H9 (cell line): ENCODE results near the gene DSCAM. TPM values are rescaled to one million over a fixed set of nuclear protein-coding genes. Genes with fewer than 3 reads are reported as not detected.

ENCODE experiments used
- DNase-seq: peaks from one replicate; pipeline ENCODE4 v3.0.0-alpha.2; 2017
- H2AFZ ChIP-seq: one replicate; pipeline ENCODE4 v1.6.1; 2013; ENCODE audit warnings: mild to moderate bottlenecking, low read length, control low read depth, moderate library complexity
- H2AK5ac ChIP-seq: 2 replicates; pipeline ENCODE4 v1.6.1; 2013; ENCODE audit warnings: low read length, control low read depth, mixed read lengths; ENCODE audit not compliant: insufficient read length
- H2BK120ac ChIP-seq: one replicate; pipeline ENCODE4 v1.6.1; 2013; ENCODE audit warnings: low read depth, mild to moderate bottlenecking, low read length, control low read depth, inconsistent platforms; ENCODE audit not compliant: poor library complexity, severe bottlenecking
- H2BK12ac ChIP-seq: 2 replicates; pipeline ENCODE4 v1.6.1; 2013; ENCODE audit warnings: low read length, control low read depth, mixed read lengths, low read depth; ENCODE audit not compliant: insufficient read length
- H2BK15ac ChIP-seq: 2 replicates; pipeline ENCODE4 v1.6.1; 2013; ENCODE audit warnings: low read depth, low read length, control low read depth
- H2BK20ac ChIP-seq: one replicate; pipeline ENCODE4 v1.6.1; 2013; ENCODE audit warnings: low read depth, mild to moderate bottlenecking, low read length, control low read depth, inconsistent platforms; ENCODE audit not compliant: poor library complexity, severe bottlenecking
- H2BK5ac ChIP-seq: 2 replicates; pipeline ENCODE4 v1.6.1; 2013; ENCODE audit warnings: low read length, control low read depth, mixed read lengths; ENCODE audit not compliant: insufficient read length
- H3K14ac ChIP-seq: 2 replicates; pipeline ENCODE4 v1.6.1; 2013; ENCODE audit warnings: low read length, control low read depth; ENCODE audit not compliant: insufficient read depth
- H3K18ac ChIP-seq: 2 replicates; pipeline ENCODE4 v1.6.1; 2013; ENCODE audit warnings: low read depth, mild to moderate bottlenecking, mixed read lengths, low read length, control low read depth; ENCODE audit not compliant: insufficient read length
- H3K23ac ChIP-seq: 2 replicates; pipeline ENCODE4 v1.6.1; 2013; ENCODE audit warnings: low read length, control low read depth, mixed read lengths, low read depth; ENCODE audit not compliant: insufficient read length
- H3K23me2 ChIP-seq: 2 replicates; pipeline ENCODE4 v1.6.1; 2013; ENCODE audit warnings: low read depth, mild to moderate bottlenecking, mixed read lengths, low read length, control low read depth; ENCODE audit not compliant: insufficient read length, poor library complexity, severe bottlenecking
- H3K27ac ChIP-seq: 2 replicates; pipeline ENCODE4 v1.5.1; 2013; ENCODE audit warnings: low read length, control low read depth, mixed read lengths, low read depth; ENCODE audit not compliant: insufficient read length
- H3K27me3 ChIP-seq: 2 replicates; pipeline ENCODE4 v1.6.1; 2013; ENCODE audit warnings: low read length, control low read depth, inconsistent platforms; ENCODE audit not compliant: insufficient read depth
- H3K4ac ChIP-seq: 2 replicates; pipeline ENCODE4 v1.6.1; 2013; ENCODE audit warnings: low read depth, mild to moderate bottlenecking, control low read depth, inconsistent platforms, low read length, moderate library complexity
- H3K4me1 ChIP-seq: 2 replicates; pipeline ENCODE4 v1.6.1; 2013; ENCODE audit warnings: low read length, control low read depth, inconsistent platforms; ENCODE audit not compliant: insufficient read depth
- H3K4me2 ChIP-seq: 2 replicates; pipeline ENCODE4 v1.6.1; 2013; ENCODE audit warnings: low read length, control low read depth, mixed read lengths; ENCODE audit not compliant: insufficient read length, insufficient read depth
- H3K56ac ChIP-seq: 2 replicates; pipeline ENCODE4 v1.6.1; 2013; ENCODE audit warnings: low read depth, mild to moderate bottlenecking, mixed read lengths, low read length, control low read depth; ENCODE audit not compliant: insufficient read length
- H3K79me1 ChIP-seq: 2 replicates; pipeline ENCODE4 v1.6.1; 2013; ENCODE audit warnings: low read depth, mild to moderate bottlenecking, moderate library complexity, low read length, control low read depth, inconsistent platforms; ENCODE audit not compliant: insufficient read depth, poor library complexity, severe bottlenecking
- H3K79me2 ChIP-seq: 2 replicates; pipeline ENCODE4 v1.6.1; 2013; ENCODE audit warnings: low read length, control low read depth, inconsistent platforms; ENCODE audit not compliant: insufficient read depth
- H3K9ac ChIP-seq: 2 replicates; pipeline ENCODE4 v1.6.1; 2013; ENCODE audit warnings: low read length, control low read depth, mixed read lengths; ENCODE audit not compliant: insufficient read length; ENCODE audit errors: extremely low read depth
- H3K9me3 ChIP-seq: one replicate; pipeline ENCODE4 v1.6.1; 2013; ENCODE audit warnings: low read depth, low read length, inconsistent platforms; ENCODE audit not compliant: control insufficient read depth
- H3T11ph ChIP-seq: one replicate; pipeline ENCODE4 v1.6.1; 2013; ENCODE audit warnings: mild to moderate bottlenecking, low read length, control low read depth, inconsistent platforms
- H4K20me1 ChIP-seq: one replicate; pipeline ENCODE4 v1.6.1; 2013; ENCODE audit not compliant: control insufficient read depth, insufficient read length, insufficient read depth
- H4K5ac ChIP-seq: 2 replicates; pipeline ENCODE4 v1.6.1; 2013; ENCODE audit warnings: low read depth, mild to moderate bottlenecking, mixed read lengths, low read length, control low read depth; ENCODE audit not compliant: insufficient read length
- H4K8ac ChIP-seq: replicated peaks from 2 replicates; pipeline ENCODE4 v1.6.1; 2013; ENCODE audit warnings: low read length, control low read depth, mixed read lengths, low read depth; ENCODE audit not compliant: insufficient read length
- H4K91ac ChIP-seq: 2 replicates; pipeline ENCODE4 v1.6.1; 2013; ENCODE audit warnings: low read depth, mild to moderate bottlenecking, moderate library complexity, mixed read lengths, low read length, control low read depth; ENCODE audit not compliant: insufficient read length
- H3K27ac Mint-ChIP-seq, 3 experiments: 2 replicates in 2 of 3; 3 replicates in 1 of 3; pipeline ENCODE4 v1.8.0; 2020 to 2021; ENCODE audit warnings: mixed read lengths in 3 of 3, mild to moderate bottlenecking in 1 of 3, moderate library complexity in 1 of 3
- H3K27me3 Mint-ChIP-seq: 2 replicates; pipeline ENCODE4 v1.8.0; 2021; ENCODE audit warnings: low read depth, mild to moderate bottlenecking, moderate library complexity, mixed read lengths
- H3K36me3 Mint-ChIP-seq, 3 experiments: 2 replicates in 2 of 3; 3 replicates in 1 of 3; pipeline ENCODE4 v1.8.0; 2020 to 2021; ENCODE audit warnings: low read depth in 3 of 3, mixed read lengths in 3 of 3; ENCODE audit not compliant: insufficient read depth in 1 of 3
- H3K4me1 Mint-ChIP-seq, 2 experiments: 2 replicates each; pipeline ENCODE4 v1.8.0; 2020; ENCODE audit warnings: mixed read lengths in 2 of 2
- H3K4me3 Mint-ChIP-seq, 2 experiments: 2 replicates in 1 of 2; 3 replicates in 1 of 2; pipeline ENCODE4 v1.8.0; 2020 to 2021; ENCODE audit warnings: mild to moderate bottlenecking in 2 of 2, mixed read lengths in 2 of 2, moderate library complexity in 1 of 2
- H3K9me3 Mint-ChIP-seq, 2 experiments: 2 replicates in 1 of 2; 3 replicates in 1 of 2; pipeline ENCODE4 v1.8.0; 2020; ENCODE audit warnings: mild to moderate bottlenecking in 2 of 2, mixed read lengths in 2 of 2, moderate library complexity in 1 of 2
- WGBS: extraction: QIAGEN DNeasy Blood & Tissue Kit; methylation state at CpG from one replicate; pipeline ENCODE4 v1.1.7; 2013; ENCODE audit warnings: missing lambda C conversion rate, low lambda C conversion rate, mixed read lengths; ENCODE audit not compliant: insufficient read length; ENCODE audit errors: extremely low coverage; 5-methylcytosine and 5-hydroxymethylcytosine counted together
- total RNA-seq: library from RNA; stranded (reverse); gene quantifications from 2 replicates; pipeline ENCODE4 v1.2.1, GENCODE V29; 2021
- TF ChIP-seq, protein P1 (sequence below): fragments of 200-600 bp; sonication (generic); conservative IDR thresholded peaks from 3 replicates; pipeline ENCODE4 v1.8.0; 2021; ENCODE audit warnings: antibody characterized with exemption, mild to moderate bottlenecking

Gene DSCAM
- total RNA-seq, 1 experiment from 2014 or later = 0.17 TPM

DNA sequence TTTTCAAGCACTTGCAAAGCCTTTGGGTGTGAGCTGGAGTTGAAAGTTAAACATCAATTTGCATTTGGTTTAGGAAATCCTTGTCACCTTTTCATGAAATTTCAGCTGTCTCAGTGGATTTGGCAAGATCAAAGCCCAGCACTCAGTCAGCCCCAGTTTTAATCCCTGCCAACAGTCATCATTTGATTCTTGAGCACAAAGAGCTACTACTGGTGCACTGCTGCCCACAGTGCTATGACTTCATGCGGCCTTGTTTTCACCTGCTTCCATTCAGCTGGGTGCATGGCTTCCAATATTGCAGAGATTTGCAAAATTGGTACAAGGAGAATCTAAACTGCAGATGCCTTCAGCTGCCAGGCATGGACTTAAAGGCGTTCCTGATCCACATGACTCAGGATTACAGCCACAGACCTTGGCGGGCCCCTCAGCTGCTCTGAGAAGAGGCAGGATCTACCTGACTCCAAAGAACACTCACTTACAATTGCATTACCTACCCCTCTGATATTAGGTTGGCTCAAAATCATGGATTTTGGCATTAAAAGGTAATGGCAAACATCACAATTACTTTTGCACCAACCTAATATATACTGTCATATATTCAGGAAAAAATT lies 259.1 kb downstream of the DSCAM start:
- Histone ChIP-seq H3K9ac (no peak overlapping the region), H2AFZ (no peak overlapping the region), H3T11ph (no peak overlapping the region), H3K4me2 (no peak overlapping the region), H3K23ac (no peak overlapping the region), H3K79me1 (no peaks in the 10 kb centered on the region), H4K20me1 (no peaks in the 10 kb centered on the region), H2BK120ac (no peak overlapping the region), H2BK20ac (no peak overlapping the region), H3K18ac (no peak overlapping the region), H2BK15ac (no peak overlapping the region), H3K4me1 (peaks cover 7% of the 10 kb centered on the region; the same call in 1 of the 2 replicates), H2BK12ac (no peak overlapping the region), H3K14ac (no peak overlapping the region), H4K91ac (no peak overlapping the region), H3K79me2 (no peaks in the 10 kb centered on the region), H2BK5ac (no peak overlapping the region), H3K4ac (no peak overlapping the region), H2AK5ac (no peak overlapping the region), H3K56ac (no peak overlapping the region), H3K27ac (no peak overlapping the region), H3K23me2 (no peaks in the 10 kb centered on the region), H4K8ac (no peak overlapping the region), H3K9me3 (no peaks in the 10 kb centered on the region), H3K27me3 (no peaks in the 10 kb centered on the region), H4K5ac (no peak overlapping the region)
- TF ChIP-seq, protein P1, sequence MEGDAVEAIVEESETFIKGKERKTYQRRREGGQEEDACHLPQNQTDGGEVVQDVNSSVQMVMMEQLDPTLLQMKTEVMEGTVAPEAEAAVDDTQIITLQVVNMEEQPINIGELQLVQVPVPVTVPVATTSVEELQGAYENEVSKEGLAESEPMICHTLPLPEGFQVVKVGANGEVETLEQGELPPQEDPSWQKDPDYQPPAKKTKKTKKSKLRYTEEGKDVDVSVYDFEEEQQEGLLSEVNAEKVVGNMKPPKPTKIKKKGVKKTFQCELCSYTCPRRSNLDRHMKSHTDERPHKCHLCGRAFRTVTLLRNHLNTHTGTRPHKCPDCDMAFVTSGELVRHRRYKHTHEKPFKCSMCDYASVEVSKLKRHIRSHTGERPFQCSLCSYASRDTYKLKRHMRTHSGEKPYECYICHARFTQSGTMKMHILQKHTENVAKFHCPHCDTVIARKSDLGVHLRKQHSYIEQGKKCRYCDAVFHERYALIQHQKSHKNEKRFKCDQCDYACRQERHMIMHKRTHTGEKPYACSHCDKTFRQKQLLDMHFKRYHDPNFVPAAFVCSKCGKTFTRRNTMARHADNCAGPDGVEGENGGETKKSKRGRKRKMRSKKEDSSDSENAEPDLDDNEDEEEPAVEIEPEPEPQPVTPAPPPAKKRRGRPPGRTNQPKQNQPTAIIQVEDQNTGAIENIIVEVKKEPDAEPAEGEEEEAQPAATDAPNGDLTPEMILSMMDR = no peak
- Mint-ChIP-seq H3K27ac (no peak overlapping the region), H3K27me3 (no peaks in the 10 kb centered on the region), H3K4me1 (peaks cover 23% of the 10 kb centered on the region in 2 experiments), H3K36me3 (peaks cover 2 to 11% (median 3%) of the 10 kb centered on the region in 3 experiments), H3K4me3 (no peak overlapping the region), H3K9me3 (peaks cover 7 to 8% of the 10 kb centered on the region in 2 experiments; a peak in 4 of 5 replicates)
- DNase-seq = no peak
- WGBS = no CpG with 5 or more reads among the region's 3 CpGs
